Tibial nerve (tissue), 4 donors: Measurements from ENCODE around the gene PDE4DIP. TPM values are rescaled to one million over a fixed set of nuclear protein-coding genes. Genes with fewer than 3 reads are reported as not detected.
A peak's percentile ranks its signal among the peaks of the same experiment; 100 is the strongest.
"Not testable (repeated sequence)": the region's sequence is repeated elsewhere in the genome, so short reads cannot be mapped to it uniquely, and the experiment has no call there.

Experiments
- DNase-seq, 2 donors: peaks; one replicate each; pipeline ENCODE4 v3.0.0-alpha.2; 2019; ENCODE audit warnings: low spot score in 2 of 2
- H3K27ac ChIP-seq, 4 donors: fragments of 200-600 bp; sonication (generic) in 3 of 4; one replicate each; pipeline ENCODE4 v1.5.1; 2017 to 2019; ENCODE audit warnings: mild to moderate bottlenecking in 1 of 4
- H3K27me3 ChIP-seq, 2 donors: fragments of 200-600 bp; sonication (generic) in 1 of 2; one replicate each; pipeline versions ENCODE4 v1.5.1 to v1.6.0; 2017 to 2019
- H3K36me3 ChIP-seq, 3 donors: fragments of 200-600 bp; sonication (generic); one replicate each; pipeline ENCODE4 v1.5.1; 2018 to 2019
- H3K4me1 ChIP-seq, 4 donors: fragments of 200-600 bp; sonication (generic) in 3 of 4; one replicate each; pipeline ENCODE4 v1.5.1; 2017 to 2019
- H3K4me3 ChIP-seq, 4 donors: fragments of 200-600 bp; sonication (generic) in 3 of 4; one replicate each; pipeline ENCODE4 v1.5.1; 2017 to 2019; ENCODE audit warnings: mild to moderate bottlenecking in 1 of 4, moderate library complexity in 1 of 4
- H3K9me3 ChIP-seq, 4 donors: fragments of 200-600 bp; sonication (generic) in 3 of 4; one replicate each; pipeline ENCODE4 v1.5.1; 2017 to 2019
- WGBS, 2 donors: methylation state at CpG; one replicate each; pipeline ENCODE4 v1.1.5; 2018; 5-methylcytosine and 5-hydroxymethylcytosine counted together
- total RNA-seq, 4 donors: library from RNA; depleted of rRNA; stranded (reverse); fragments of >200 nt; gene quantifications; one replicate each; pipeline ENCODE4 v1.1.0, GENCODE V29; 2016

Gene PDE4DIP
- 100 to 1,000 TPM; 104 to 188 (median 175) TPM for total RNA-seq

- H3K4me3 ChIP-seq = peak within 1 kb of the TSS in 1 of 4 donors; percentile 33
- H3K9me3 ChIP-seq, H3K36me3 ChIP-seq, H3K4me1 ChIP-seq, H3K27ac ChIP-seq, DNase-seq, H3K27me3 ChIP-seq: not testable (repeated sequence)
- no CpG with 5 or more reads among the region's 36 CpGs for WGBS, 2 donors
Observed at GRCh38 chr1:148844220-148844619, at the start of gene PDE4DIP. TSS of gene PDE4DIP (plus strand) at chr1:148844428. CDS start at chr1:148844775, 347 bp downstream.

GRCh38 chr1:148808268-148808928 is 35.8 kb upstream of the PDE4DIP start:
- WGBS, 2 donors = no CpG with 5 or more reads among the region's 50 CpGs

DNA sequence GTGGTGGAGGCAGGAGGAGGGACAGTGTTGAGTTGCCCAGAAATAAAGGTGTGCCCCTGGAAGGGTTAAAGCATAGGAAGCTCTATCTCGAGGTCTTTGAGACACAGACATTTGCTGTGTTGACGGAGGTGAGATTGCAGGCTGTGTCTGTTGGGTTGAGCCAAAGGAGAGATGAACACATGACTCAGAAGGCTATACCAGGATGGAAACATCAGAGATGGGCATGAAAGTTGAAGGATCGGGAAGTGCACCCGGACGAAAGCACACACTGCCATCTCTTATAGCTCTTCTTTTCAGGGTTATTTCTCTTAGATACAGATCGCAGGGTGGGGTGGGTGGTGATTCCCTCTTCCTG is 35.3 kb upstream of the PDE4DIP start:
- not testable (repeated sequence) for H3K4me1 ChIP-seq, H3K9me3 ChIP-seq, H3K4me3 ChIP-seq, H3K27me3 ChIP-seq, DNase-seq, H3K36me3 ChIP-seq, H3K27ac ChIP-seq
- no CpG with 5 or more reads among the region's 6 CpGs for WGBS, 2 donors

More at GRCh38 chr1:148808268-148808928, 35.8 kb upstream of the PDE4DIP start:
- not testable (repeated sequence) for DNase-seq, H3K4me3 ChIP-seq, H3K9me3 ChIP-seq, H3K36me3 ChIP-seq, H3K27ac ChIP-seq, H3K27me3 ChIP-seq, H3K4me1 ChIP-seq

DNA sequence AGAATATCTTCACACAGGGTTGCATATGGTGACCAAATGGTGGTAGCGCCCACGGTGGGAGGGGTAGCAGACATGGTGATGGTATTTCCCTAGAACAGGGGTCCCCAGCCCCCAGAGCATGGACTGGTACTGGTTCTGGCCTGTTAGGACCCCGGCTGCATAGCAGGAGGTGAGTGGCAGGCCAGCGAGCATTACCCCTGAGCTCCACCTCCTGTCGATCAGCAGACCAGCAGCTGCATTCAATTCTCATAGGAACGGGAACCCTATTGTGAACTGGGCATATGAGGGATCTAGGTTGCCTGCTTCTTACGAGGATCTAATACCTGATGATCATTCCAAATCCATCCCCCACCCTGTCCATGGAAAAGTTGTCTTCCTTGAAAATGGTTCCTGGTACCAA is 22.0 kb upstream of the PDE4DIP start:
- not testable (repeated sequence) for H3K4me3 ChIP-seq, H3K27me3 ChIP-seq, DNase-seq, H3K4me1 ChIP-seq, H3K27ac ChIP-seq, H3K9me3 ChIP-seq, H3K36me3 ChIP-seq
- WGBS, 2 donors = 90% methylated on average over 2 of the region's 7 CpGs; no CpG with 5 or more reads in 1 of the 2 donors

GRCh38 chr1:148823822-148824221 is 20.4 kb upstream of the PDE4DIP start:
- H3K27ac ChIP-seq, H3K9me3 ChIP-seq, H3K27me3 ChIP-seq, DNase-seq, H3K36me3 ChIP-seq, H3K4me1 ChIP-seq, H3K4me3 ChIP-seq: not testable (repeated sequence)
- WGBS, 2 donors = 42 to 67% methylated on average over 1 of the region's 2 CpGs

- not testable (repeated sequence) for H3K36me3 ChIP-seq, H3K4me3 ChIP-seq, H3K9me3 ChIP-seq, H3K27ac ChIP-seq, H3K27me3 ChIP-seq, DNase-seq, H3K4me1 ChIP-seq
- WGBS, 2 donors = no CpG with 5 or more reads among the region's 2 CpGs
Observed at GRCh38 chr1:148825029-148825428, 19.2 kb upstream of the PDE4DIP start.

- not testable (repeated sequence) for H3K9me3 ChIP-seq, H3K4me1 ChIP-seq, H3K36me3 ChIP-seq, H3K4me3 ChIP-seq, DNase-seq, H3K27me3 ChIP-seq, H3K27ac ChIP-seq
- 24 to 36% methylated on average over 1 to 2 of the region's 2 CpGs for WGBS, 2 donors
Observed at GRCh38 chr1:148828531-148828930, 15.7 kb upstream of the PDE4DIP start.

GRCh38 chr1:148828962-148829361 is 15.3 kb upstream of the PDE4DIP start:
- not testable (repeated sequence) for H3K4me3 ChIP-seq, H3K9me3 ChIP-seq, H3K27ac ChIP-seq, H3K4me1 ChIP-seq, H3K27me3 ChIP-seq, H3K36me3 ChIP-seq
- peak in 1 of 2 donors; percentile 5 for DNase-seq

GRCh38 chr1:148829365-148829764 is 14.9 kb upstream of the PDE4DIP start:
- H3K27me3 ChIP-seq, H3K27ac ChIP-seq, H3K36me3 ChIP-seq, DNase-seq, H3K9me3 ChIP-seq, H3K4me1 ChIP-seq, H3K4me3 ChIP-seq: not testable (repeated sequence)
- no CpG with 5 or more reads among the region's 3 CpGs for WGBS, 2 donors

DNA sequence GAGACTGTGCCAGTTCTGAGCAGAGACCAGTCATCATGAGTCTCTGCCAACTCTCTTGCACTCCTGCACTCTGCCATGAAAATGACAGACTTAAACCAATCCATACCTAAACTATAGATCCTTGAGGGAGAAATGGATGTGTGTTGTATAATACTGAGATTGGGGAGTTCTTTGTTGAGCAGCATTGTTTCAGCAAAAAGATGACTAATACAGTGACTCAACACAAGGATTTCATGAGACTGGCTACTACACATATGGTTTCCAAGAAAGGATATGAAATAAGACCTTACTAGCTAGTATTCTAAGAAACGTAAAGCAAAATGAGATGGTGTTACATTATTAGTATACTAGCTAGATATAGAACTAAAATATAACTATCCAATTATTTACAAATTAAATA is 3.0 kb upstream of the PDE4DIP start:
- WGBS, 2 donors = no CpG with 5 or more reads among the region's 1 CpG
- DNase-seq, H3K27ac ChIP-seq, H3K4me3 ChIP-seq, H3K9me3 ChIP-seq, H3K27me3 ChIP-seq, H3K36me3 ChIP-seq, H3K4me1 ChIP-seq: not testable (repeated sequence)

DNA sequence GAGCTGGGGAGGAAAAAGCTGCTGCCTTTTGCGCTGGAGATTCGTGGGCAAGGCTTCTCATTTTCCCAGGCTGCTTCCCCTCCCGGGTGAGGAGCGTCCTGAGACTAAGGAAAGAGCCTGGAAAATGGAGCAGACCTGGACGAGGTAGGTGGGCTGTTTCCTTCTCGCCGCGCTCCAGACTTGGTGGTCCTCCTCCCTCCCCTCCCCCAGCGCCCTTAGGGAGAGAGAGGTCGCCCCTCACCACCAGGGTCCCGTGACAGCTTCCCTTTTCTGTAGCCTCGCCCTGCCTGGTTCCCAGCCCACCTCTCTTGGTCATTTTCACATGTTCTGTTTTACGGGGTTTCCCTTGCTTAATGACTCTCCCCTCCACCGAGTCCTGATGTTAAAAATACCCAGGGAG is 423 bp downstream of the PDE4DIP start:
- not testable (repeated sequence) for H3K27me3 ChIP-seq, H3K4me1 ChIP-seq, H3K9me3 ChIP-seq, H3K27ac ChIP-seq, H3K4me3 ChIP-seq, H3K36me3 ChIP-seq, DNase-seq
- WGBS, 2 donors = no CpG with 5 or more reads among the region's 14 CpGs

DNA sequence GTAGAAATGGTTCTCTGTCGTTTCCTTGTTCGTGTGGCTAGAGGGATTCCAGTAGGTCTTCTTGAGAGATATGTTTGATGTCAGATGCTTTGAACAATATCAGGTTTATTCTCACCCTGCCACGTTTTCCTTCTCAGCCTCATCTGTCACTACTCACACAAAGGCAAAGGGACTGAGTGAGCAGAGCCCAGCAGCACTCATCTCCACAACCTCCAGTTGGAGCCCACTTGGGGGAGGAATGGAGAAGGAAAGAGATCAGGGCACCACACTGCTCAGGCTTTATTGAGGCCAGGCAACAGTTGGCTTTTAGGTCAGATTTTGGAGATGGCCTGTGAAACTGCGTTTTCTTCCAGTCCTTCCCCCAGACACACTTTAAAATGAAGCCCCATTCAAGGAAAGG is 840 bp downstream of the PDE4DIP start:
- H3K9me3 ChIP-seq, H3K4me1 ChIP-seq, DNase-seq, H3K4me3 ChIP-seq, H3K36me3 ChIP-seq, H3K27ac ChIP-seq, H3K27me3 ChIP-seq: not testable (repeated sequence)
- WGBS, 2 donors = no CpG with 5 or more reads among the region's 4 CpGs

- H3K4me3 ChIP-seq = not testable (repeated sequence)
Observed at GRCh38 chr1:148850347-148850746, 6.1 kb downstream of the PDE4DIP start.

GRCh38 chr1:148850840-148851239 is 6.6 kb downstream of the PDE4DIP start:
- not testable (repeated sequence) for DNase-seq, H3K9me3 ChIP-seq, H3K36me3 ChIP-seq, H3K4me3 ChIP-seq, H3K4me1 ChIP-seq, H3K27me3 ChIP-seq, H3K27ac ChIP-seq

More at GRCh38 chr1:148850347-148850746, 6.1 kb downstream of the PDE4DIP start:
- not testable (repeated sequence) for H3K27ac ChIP-seq, H3K27me3 ChIP-seq, H3K36me3 ChIP-seq, DNase-seq, H3K9me3 ChIP-seq, H3K4me1 ChIP-seq
- no CpG with 5 or more reads among the region's 2 CpGs for WGBS, 2 donors

DNA sequence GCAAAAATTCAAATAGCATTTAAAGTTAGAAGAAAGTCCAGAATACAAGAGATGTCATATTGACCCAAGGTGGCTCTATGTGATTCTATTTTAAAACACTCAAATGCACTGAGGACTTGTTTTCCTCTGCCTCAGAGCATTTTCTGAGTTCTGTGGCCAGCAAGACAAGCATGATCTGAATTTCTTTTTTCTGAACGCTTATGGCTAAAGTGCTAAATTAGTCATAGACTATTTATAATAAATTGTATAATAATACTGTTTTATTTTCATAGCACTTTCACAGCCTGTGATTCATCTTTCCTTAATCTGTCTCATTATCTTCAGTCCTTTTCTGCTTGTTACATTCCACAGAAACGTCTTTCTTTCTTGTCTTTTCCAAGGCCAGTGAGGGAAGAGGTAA is 7.5 kb downstream of the PDE4DIP start:
- H3K4me3 ChIP-seq, DNase-seq, H3K36me3 ChIP-seq, H3K27me3 ChIP-seq, H3K9me3 ChIP-seq, H3K27ac ChIP-seq, H3K4me1 ChIP-seq: not testable (repeated sequence)
- no CpG with 5 or more reads among the region's 2 CpGs for WGBS, 2 donors
